ENCODE results near the gene MYH11. TPM values are rescaled to one million over a fixed set of nuclear protein-coding genes. Genes with fewer than 3 reads are reported as not detected.

The MYH11 gene
- total and polyA plus RNA-seq, 2 of the 13 experiments (the other 11 are each of a cell fraction or from before 2014, with no cell fraction given): not detected

DNA sequence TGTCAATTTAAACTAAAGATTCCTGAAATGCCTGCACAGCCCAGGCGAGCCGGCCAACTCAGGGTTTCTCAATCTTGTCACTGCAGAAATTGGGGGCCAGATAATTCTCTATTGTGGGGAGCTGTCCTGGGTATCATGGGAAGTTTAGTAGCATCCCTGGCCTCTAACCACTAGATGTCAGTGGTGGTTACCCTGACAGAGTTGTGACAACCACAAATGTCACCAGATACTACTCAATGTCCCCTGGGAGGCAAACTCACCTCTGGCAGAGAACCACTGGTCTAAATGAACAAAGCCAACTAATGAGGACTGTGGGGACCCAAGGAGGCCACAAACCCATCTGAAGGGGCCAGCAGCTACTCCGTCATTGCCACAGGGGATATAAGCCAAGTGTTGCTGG, 90.9 kb downstream of the MYH11 start (continued):
- TF ChIP-seq ZBTB40 (IDR thresholded peaks at IDR 0.05) (no peak), ZBTB40 (CRISPR knock-in tag; IDR thresholded peaks at IDR 0.05) (no peak), ELK4 (CRISPR knock-in tag; IDR thresholded peaks at IDR 0.05; ENCODE audit: borderline replicate concordance) (no peak), ZNF746 (CRISPR knock-in tag; IDR thresholded peaks at IDR 0.05) (no peak), SMC3 (IDR thresholded peaks at IDR 0.05; ENCODE audit: low read length) (peak; percentile 87), ZNF234 (CRISPR knock-in tag; conservative IDR thresholded peaks at IDR 0.05) (no peak), ZNF101 (CRISPR knock-in tag; IDR thresholded peaks at IDR 0.05; ENCODE audit: borderline replicate concordance, low read depth) (no peak), CERS6 (CRISPR knock-in tag; IDR thresholded peaks at IDR 0.05) (no peak), NFIC (IDR thresholded peaks at IDR 0.05; ENCODE audit: low read length) (no peak), NCOA1 (CRISPR knock-in tag; IDR thresholded peaks at IDR 0.05) (no peak), SIX1 (CRISPR knock-in tag; IDR thresholded peaks at IDR 0.05; ENCODE audit: borderline replicate concordance) (peak; percentile 40; the same call in 1 of the 2 replicates), DBP (CRISPR knock-in tag; IDR thresholded peaks at IDR 0.05; ENCODE audit: not compliant biosample characterization) (no peak), HMGXB4 (CRISPR knock-in tag; IDR thresholded peaks at IDR 0.05; ENCODE audit: borderline replicate concordance in 1 of 2, low read depth in 1 of 2) (0 out of 4 replicates have a peak, but pooled peaks of 1 of the 2 experiments have one; percentile 38)
- TF ChIP-seq, protein P1, sequence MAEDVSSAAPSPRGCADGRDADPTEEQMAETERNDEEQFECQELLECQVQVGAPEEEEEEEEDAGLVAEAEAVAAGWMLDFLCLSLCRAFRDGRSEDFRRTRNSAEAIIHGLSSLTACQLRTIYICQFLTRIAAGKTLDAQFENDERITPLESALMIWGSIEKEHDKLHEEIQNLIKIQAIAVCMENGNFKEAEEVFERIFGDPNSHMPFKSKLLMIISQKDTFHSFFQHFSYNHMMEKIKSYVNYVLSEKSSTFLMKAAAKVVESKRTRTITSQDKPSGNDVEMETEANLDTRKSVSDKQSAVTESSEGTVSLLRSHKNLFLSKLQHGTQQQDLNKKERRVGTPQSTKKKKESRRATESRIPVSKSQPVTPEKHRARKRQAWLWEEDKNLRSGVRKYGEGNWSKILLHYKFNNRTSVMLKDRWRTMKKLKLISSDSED (CRISPR knock-in tag; IDR thresholded peaks at IDR 0.05): no peak

Measured in HepG2 (cell line).